PC-9 (cell line): ENCODE data around the gene SETD1B.

Experiments used
- CTCF ChIP-seq: fragments of 200-600 bp; sonication (generic); conservative IDR thresholded peaks from 2 replicates; pipeline ENCODE4 v1.6.1; 2017; ENCODE audit warnings: mixed run types, antibody characterized with exemption, mild to moderate bottlenecking, moderate library complexity
- EZH2 ChIP-seq: fragments of 200-600 bp; sonication (generic); IDR thresholded peaks from 2 replicates; pipeline ENCODE4 v1.8.0; 2017; ENCODE audit warnings: antibody characterized with exemption, low read depth

- TF ChIP-seq EZH2 (no peak), CTCF (peak; percentile 95)
Observed at GRCh38 chr12:121795034-121795968, 8.5 kb upstream of the SETD1B start.
